ENCODE data around the gene COPS8.

Gene COPS8

GRCh38 chr2:237132799-237133198, 47.1 kb downstream of the COPS8 start:
- WGBS, 2 donors (ENCODE audit: extremely low coverage in 2 of 2, insufficient read length in 2 of 2, insufficient replicate concordance in 1 of 2), result no CpG with 5 or more reads among the region's 5 CpGs
- no peak overlapping the region for H2BK120ac ChIP-seq (ENCODE audit: low read depth, low read length)
- peaks cover 0 to 4% of the 10 kb centered on the region in 2 donors for H3K36me3 ChIP-seq (replicated peaks in 1 of 2; ENCODE audit: control insufficient read depth in 2 of 2, insufficient read depth in 2 of 2, low read length in 2 of 2)
- no peak overlapping the region for H2AFZ ChIP-seq (ENCODE audit: low read length)
- no peak overlapping the region for H3K18ac ChIP-seq (ENCODE audit: low read length)
- DNase-seq (ENCODE audit: low spot score), result no peak
- H2AK5ac ChIP-seq (ENCODE audit: low read depth, low read length), result no peak overlapping the region
- no peaks in the 10 kb centered on the region for H3K79me1 ChIP-seq (ENCODE audit: low read depth, low read length)
- no peak overlapping the region for H3K4me2 ChIP-seq (ENCODE audit: insufficient read depth, low read length, poor library complexity, severe bottlenecking)
- no peak overlapping the region for H4K91ac ChIP-seq (ENCODE audit: low read depth, low read length, poor library complexity)
- no peak overlapping the region for H3K4me3 ChIP-seq (ENCODE audit: low read length in 2 of 2)
- no peak overlapping the region for H3K4ac ChIP-seq (ENCODE audit: low read length)
- H2BK15ac ChIP-seq (ENCODE audit: low read length), result no peak overlapping the region
- H4K8ac ChIP-seq (ENCODE audit: low read depth, low read length), result no peak overlapping the region
- no peak overlapping the region for H3K14ac ChIP-seq (ENCODE audit: low read length)
- H3K9ac ChIP-seq (ENCODE audit: low read depth, low read length, poor library complexity), result no peak overlapping the region
- H3K27me3 ChIP-seq (ENCODE audit: control insufficient read depth in 3 of 3, insufficient read depth in 3 of 3, low read depth in 1 of 3, low read length in 3 of 3), result peaks cover 0 to 8% (median 0%) of the 10 kb centered on the region in 3 experiments
- peaks cover 6 to 19% of the 10 kb centered on the region in 2 donors for H3K9me3 ChIP-seq (replicated peaks in 1 of 2; ENCODE audit: control insufficient read depth in 2 of 2, insufficient read depth in 1 of 2, low read depth in 1 of 2, low read length in 2 of 2)
- no peak overlapping the region for H3K23ac ChIP-seq (ENCODE audit: low read depth, low read length, poor library complexity)
- H2BK12ac ChIP-seq (ENCODE audit: low read length), result no peak overlapping the region
- peaks cover 4% of the 10 kb centered on the region in 2 donors for H3K4me1 ChIP-seq (ENCODE audit: control insufficient read depth in 2 of 2, insufficient read depth in 1 of 2, low read depth in 1 of 2, low read length in 2 of 2)
- no peak overlapping the region for H3K27ac ChIP-seq (replicated peaks; ENCODE audit: low read length)
- no peak overlapping the region for H2BK5ac ChIP-seq (ENCODE audit: low read length)

- Histone ChIP-seq H2BK120ac (ENCODE audit: low read depth, low read length) (no peak overlapping the region), H3K4me2 (ENCODE audit: insufficient read depth, low read length, poor library complexity, severe bottlenecking) (no peak overlapping the region), H3K36me3 (replicated peaks in 1 of 2; ENCODE audit: control insufficient read depth in 2 of 2, insufficient read depth in 2 of 2, low read length in 2 of 2) (peaks cover 0 to 5% of the 10 kb centered on the region in 2 donors), H3K18ac (ENCODE audit: low read length) (no peak overlapping the region), H3K9ac (ENCODE audit: low read depth, low read length, poor library complexity) (peak overlapping the region; percentile 9), H2AFZ (ENCODE audit: low read length) (no peak overlapping the region), H2BK5ac (ENCODE audit: low read length) (no peak overlapping the region), H4K8ac (ENCODE audit: low read depth, low read length) (no peak overlapping the region), H3K4me3 (ENCODE audit: low read length in 2 of 2) (no peak overlapping the region), H3K4ac (ENCODE audit: low read length) (no peak overlapping the region), H2AK5ac (ENCODE audit: low read depth, low read length) (no peak overlapping the region), H3K9me3 (replicated peaks in 1 of 2; ENCODE audit: control insufficient read depth in 2 of 2, insufficient read depth in 1 of 2, low read depth in 1 of 2, low read length in 2 of 2) (peaks cover 0 to 15% of the 10 kb centered on the region in 2 donors), H2BK15ac (ENCODE audit: low read length) (no peak overlapping the region), H4K91ac (ENCODE audit: low read depth, low read length, poor library complexity) (no peak overlapping the region), H3K23ac (ENCODE audit: low read depth, low read length, poor library complexity) (no peak overlapping the region), H3K14ac (ENCODE audit: low read length) (no peak overlapping the region), H3K79me1 (ENCODE audit: low read depth, low read length) (no peaks in the 10 kb centered on the region), H3K27me3 (ENCODE audit: control insufficient read depth in 3 of 3, insufficient read depth in 3 of 3, low read depth in 1 of 3, low read length in 3 of 3) (peaks cover 0 to 8% (median 4%) of the 10 kb centered on the region in 3 experiments), H3K4me1 (ENCODE audit: control insufficient read depth in 2 of 2, insufficient read depth in 1 of 2, low read depth in 1 of 2, low read length in 2 of 2) (peaks cover 0 to 7% of the 10 kb centered on the region in 2 donors), H3K27ac (replicated peaks; ENCODE audit: low read length) (no peak overlapping the region), H2BK12ac (ENCODE audit: low read length) (no peak overlapping the region)
- WGBS, 2 donors (ENCODE audit: extremely low coverage in 2 of 2, insufficient read length in 2 of 2, insufficient replicate concordance in 1 of 2), result no CpG with 5 or more reads among the region's 4 CpGs
- no peak for DNase-seq (ENCODE audit: low spot score)
Measured at GRCh38 chr2:237134321-237135230, 48.9 kb downstream of the COPS8 start.

- no CpG with 5 or more reads among the region's 9 CpGs for WGBS, 2 donors (ENCODE audit: extremely low coverage in 2 of 2, insufficient read length in 2 of 2, insufficient replicate concordance in 1 of 2)
- no peak overlapping the region for H3K4me3 ChIP-seq (ENCODE audit: low read length in 2 of 2)
- H2BK12ac ChIP-seq (ENCODE audit: low read length), result no peak overlapping the region
- H3K14ac ChIP-seq (ENCODE audit: low read length), result no peak overlapping the region
- no peak overlapping the region for H3K27ac ChIP-seq (replicated peaks; ENCODE audit: low read length)
- H2BK120ac ChIP-seq (ENCODE audit: low read depth, low read length), result no peak overlapping the region
- peaks cover 0 to 5% of the 10 kb centered on the region in 2 donors for H3K36me3 ChIP-seq (replicated peaks in 1 of 2; ENCODE audit: control insufficient read depth in 2 of 2, insufficient read depth in 2 of 2, low read length in 2 of 2)
- no peak overlapping the region for H3K4me2 ChIP-seq (ENCODE audit: insufficient read depth, low read length, poor library complexity, severe bottlenecking)
- H4K91ac ChIP-seq (ENCODE audit: low read depth, low read length, poor library complexity), result no peak overlapping the region
- H3K4me1 ChIP-seq (ENCODE audit: control insufficient read depth in 2 of 2, insufficient read depth in 1 of 2, low read depth in 1 of 2, low read length in 2 of 2), result peaks cover 0 to 7% of the 10 kb centered on the region in 2 donors
- no peak overlapping the region for H4K8ac ChIP-seq (ENCODE audit: low read depth, low read length)
- H2BK5ac ChIP-seq (ENCODE audit: low read length), result no peak overlapping the region
- no peaks in the 10 kb centered on the region for H3K79me1 ChIP-seq (ENCODE audit: low read depth, low read length)
- no peak overlapping the region for H3K23ac ChIP-seq (ENCODE audit: low read depth, low read length, poor library complexity)
- H3K9me3 ChIP-seq (replicated peaks in 1 of 2; ENCODE audit: control insufficient read depth in 2 of 2, insufficient read depth in 1 of 2, low read depth in 1 of 2, low read length in 2 of 2), result peaks cover 0 to 5% of the 10 kb centered on the region in 2 donors
- no peak overlapping the region for H3K9ac ChIP-seq (ENCODE audit: low read depth, low read length, poor library complexity)
- H3K27me3 ChIP-seq (ENCODE audit: control insufficient read depth in 3 of 3, insufficient read depth in 3 of 3, low read depth in 1 of 3, low read length in 3 of 3), result peaks cover 0 to 8% (median 4%) of the 10 kb centered on the region in 3 experiments
- no peak overlapping the region for H3K4ac ChIP-seq (ENCODE audit: low read length)
- no peak overlapping the region for H2AK5ac ChIP-seq (ENCODE audit: low read depth, low read length)
- H3K18ac ChIP-seq (ENCODE audit: low read length), result no peak overlapping the region
- no peak for DNase-seq (ENCODE audit: low spot score)
- no peak overlapping the region for H2BK15ac ChIP-seq (ENCODE audit: low read length)
- no peak overlapping the region for H2AFZ ChIP-seq (ENCODE audit: low read length)
Measured at GRCh38 chr2:237136824-237137223, 51.1 kb downstream of the COPS8 start.

GRCh38 chr2:237137626-237138323, 52.1 kb downstream of the COPS8 start:
- Histone ChIP-seq H2BK120ac (ENCODE audit: low read depth, low read length) (no peak overlapping the region), H3K9ac (ENCODE audit: low read depth, low read length, poor library complexity) (no peak overlapping the region), H3K79me1 (ENCODE audit: low read depth, low read length) (no peaks in the 10 kb centered on the region), H3K14ac (ENCODE audit: low read length) (no peak overlapping the region), H3K4ac (ENCODE audit: low read length) (no peak overlapping the region), H3K36me3 (replicated peaks in 1 of 2; ENCODE audit: control insufficient read depth in 2 of 2, insufficient read depth in 2 of 2, low read length in 2 of 2) (peaks cover 0 to 5% of the 10 kb centered on the region in 2 donors), H3K18ac (ENCODE audit: low read length) (no peak overlapping the region), H3K27ac (replicated peaks; ENCODE audit: low read length) (no peak overlapping the region), H2BK15ac (ENCODE audit: low read length) (no peak overlapping the region), H2BK5ac (ENCODE audit: low read length) (no peak overlapping the region), H3K9me3 (replicated peaks in 1 of 2; ENCODE audit: control insufficient read depth in 2 of 2, insufficient read depth in 1 of 2, low read depth in 1 of 2, low read length in 2 of 2) (peaks cover 0 to 5% of the 10 kb centered on the region in 2 donors), H2AFZ (ENCODE audit: low read length) (no peak overlapping the region), H3K4me2 (ENCODE audit: insufficient read depth, low read length, poor library complexity, severe bottlenecking) (no peak overlapping the region), H3K23ac (ENCODE audit: low read depth, low read length, poor library complexity) (no peak overlapping the region), H3K4me1 (ENCODE audit: control insufficient read depth in 2 of 2, insufficient read depth in 1 of 2, low read depth in 1 of 2, low read length in 2 of 2) (peaks cover 0 to 7% of the 10 kb centered on the region in 2 donors), H4K8ac (ENCODE audit: low read depth, low read length) (no peak overlapping the region), H2BK12ac (ENCODE audit: low read length) (no peak overlapping the region), H2AK5ac (ENCODE audit: low read depth, low read length) (no peak overlapping the region), H4K91ac (ENCODE audit: low read depth, low read length, poor library complexity) (no peak overlapping the region), H3K4me3 (ENCODE audit: low read length in 2 of 2) (peak overlapping the region in 1 of 2 donors; percentile 23), H3K27me3 (ENCODE audit: control insufficient read depth in 3 of 3, insufficient read depth in 3 of 3, low read depth in 1 of 3, low read length in 3 of 3) (peaks cover 0 to 14% (median 4%) of the 10 kb centered on the region in 3 experiments)
- DNase-seq (ENCODE audit: low spot score), result no peak
- no CpG with 5 or more reads among the region's 13 CpGs for WGBS, 2 donors (ENCODE audit: extremely low coverage in 2 of 2, insufficient read length in 2 of 2, insufficient replicate concordance in 1 of 2)
